Thyroid gland (tissue), 4 donors: ENCODE data around the gene INTS3.

Experiments
- POLR2A ChIP-seq, 2 donors: fragments of 450-650 bp; IDR thresholded peaks; one replicate each; pipeline ENCODE4 v1.6.1; 2017; ENCODE audit warnings: antibody characterized with exemption in 2 of 2, mild to moderate bottlenecking in 2 of 2, moderate library complexity in 1 of 2
- TF ChIP-seq, protein P1 (sequence below), 6 experiments: fragments of 200-600 bp in 3 of 6; fragments of 450-650 bp in 3 of 6; sonication (generic) in 3 of 6; IDR thresholded peaks; one replicate each; pipeline ENCODE4 v1.5.1; 2016 to 2019; ENCODE audit warnings: antibody characterized with exemption in 6 of 6, mild to moderate bottlenecking in 2 of 6, inconsistent platforms in 1 of 6, moderate library complexity in 1 of 6

DNA sequence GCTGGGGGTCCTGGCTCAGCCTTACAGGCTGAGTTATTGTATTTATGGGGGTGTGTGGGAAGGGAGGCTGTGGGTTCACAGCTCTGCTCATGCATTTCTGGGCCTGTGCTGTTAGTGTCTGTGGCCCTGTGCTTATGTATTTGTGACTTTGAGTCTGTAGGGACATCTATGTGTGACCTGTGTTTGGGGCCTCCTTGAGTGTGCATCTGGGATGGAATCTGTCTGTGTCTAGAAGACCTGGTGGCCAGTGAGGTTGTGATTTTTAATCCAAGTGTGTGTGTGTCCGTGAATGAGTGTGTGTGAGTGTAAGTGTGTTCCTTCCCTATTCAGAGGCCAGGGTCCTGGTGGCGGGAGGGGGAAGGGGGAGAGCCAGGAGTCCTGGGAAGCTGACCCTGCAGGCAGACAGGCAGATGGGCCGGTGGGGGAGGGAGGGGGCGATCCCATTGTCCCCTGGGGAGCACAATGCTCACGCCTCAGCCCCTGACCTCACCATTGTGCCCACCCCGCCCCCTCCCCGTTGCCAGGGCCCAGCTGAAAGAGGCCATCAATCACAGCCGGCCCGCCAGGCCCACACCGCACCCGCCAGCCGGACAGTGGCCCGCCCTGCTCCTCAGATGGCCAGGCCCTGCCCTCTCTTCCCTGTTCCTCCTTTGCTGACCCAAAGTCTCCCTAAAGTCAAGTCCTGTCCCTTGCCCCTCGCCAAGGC is 66.9 kb downstream of the INTS3 start:
- TF ChIP-seq, protein P1, sequence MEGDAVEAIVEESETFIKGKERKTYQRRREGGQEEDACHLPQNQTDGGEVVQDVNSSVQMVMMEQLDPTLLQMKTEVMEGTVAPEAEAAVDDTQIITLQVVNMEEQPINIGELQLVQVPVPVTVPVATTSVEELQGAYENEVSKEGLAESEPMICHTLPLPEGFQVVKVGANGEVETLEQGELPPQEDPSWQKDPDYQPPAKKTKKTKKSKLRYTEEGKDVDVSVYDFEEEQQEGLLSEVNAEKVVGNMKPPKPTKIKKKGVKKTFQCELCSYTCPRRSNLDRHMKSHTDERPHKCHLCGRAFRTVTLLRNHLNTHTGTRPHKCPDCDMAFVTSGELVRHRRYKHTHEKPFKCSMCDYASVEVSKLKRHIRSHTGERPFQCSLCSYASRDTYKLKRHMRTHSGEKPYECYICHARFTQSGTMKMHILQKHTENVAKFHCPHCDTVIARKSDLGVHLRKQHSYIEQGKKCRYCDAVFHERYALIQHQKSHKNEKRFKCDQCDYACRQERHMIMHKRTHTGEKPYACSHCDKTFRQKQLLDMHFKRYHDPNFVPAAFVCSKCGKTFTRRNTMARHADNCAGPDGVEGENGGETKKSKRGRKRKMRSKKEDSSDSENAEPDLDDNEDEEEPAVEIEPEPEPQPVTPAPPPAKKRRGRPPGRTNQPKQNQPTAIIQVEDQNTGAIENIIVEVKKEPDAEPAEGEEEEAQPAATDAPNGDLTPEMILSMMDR (IDR thresholded peaks at IDR 0.05) = no peak
- TF ChIP-seq POLR2A (IDR thresholded peaks at IDR 0.05) = no peak
